ENCODE results near the gene MZB1. TPM values are rescaled to one million over a fixed set of nuclear protein-coding genes. Genes with fewer than 3 reads are reported as not detected.
A peak's percentile ranks its signal among the peaks of the same experiment; 100 is the strongest.

MZB1 gene
- total RNA-seq, 1 donor from 2014 or later: 0.38 TPM

DNA sequence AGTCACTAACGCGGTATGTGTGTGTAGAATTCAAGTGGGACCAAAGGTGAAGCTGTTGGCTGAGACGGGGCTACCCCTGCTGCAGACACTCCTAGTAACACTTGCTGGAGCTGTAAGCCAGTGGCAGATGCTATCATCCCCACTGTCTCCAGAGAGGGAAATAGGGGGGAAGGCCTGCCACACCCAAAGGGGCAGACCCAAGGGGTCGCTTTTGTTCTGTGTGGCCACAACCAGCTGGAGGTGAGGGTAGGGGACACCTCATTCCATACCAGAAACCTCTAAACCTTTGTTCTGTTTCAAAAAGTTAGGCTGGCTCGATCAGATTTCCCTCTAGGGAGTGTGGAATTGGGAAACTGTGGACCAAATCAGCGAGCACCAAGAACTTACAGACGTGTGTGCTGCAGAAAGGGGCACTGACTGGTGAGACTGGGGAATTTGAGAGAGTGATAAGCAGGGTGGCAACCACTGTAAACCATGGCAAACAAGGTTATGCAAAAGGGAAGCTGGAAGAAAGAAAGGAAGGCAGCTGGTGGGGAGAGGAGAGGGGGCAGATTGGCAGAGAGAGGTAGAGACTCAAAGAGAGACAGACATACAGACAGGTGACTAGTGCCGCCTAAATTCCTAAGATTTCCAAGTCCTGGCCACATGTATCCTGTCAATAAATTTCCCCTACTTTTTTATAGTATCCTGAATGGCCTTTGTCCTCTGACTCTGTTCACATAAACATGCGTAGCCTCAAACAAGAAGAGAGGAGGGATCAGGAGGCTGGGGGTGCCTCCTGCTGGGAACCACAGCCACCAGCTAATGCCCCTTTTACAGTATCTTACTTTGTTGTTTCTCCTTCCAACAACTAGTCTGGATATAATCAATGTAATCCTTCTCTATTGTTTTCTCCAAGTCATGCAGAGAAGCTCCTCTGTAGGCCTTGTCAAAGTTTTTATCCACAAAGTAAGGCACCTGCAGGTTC lies 29.8 kb upstream of the MZB1 start:
- Mint-ChIP-seq H3K27me3 (ENCODE audit: unreplicated experiment) (no peaks in the 10 kb centered on the region), H3K27ac (ENCODE audit: unreplicated experiment) (peak overlapping the region; percentile 7), H3K9me3 (ENCODE audit: unreplicated experiment) (no peaks in the 10 kb centered on the region), H3K36me3 (ENCODE audit: low read depth, unreplicated experiment) (peaks cover 30% of the 10 kb centered on the region), H3K4me1 (ENCODE audit: unreplicated experiment) (peaks cover 39% of the 10 kb centered on the region), H3K4me3 (ENCODE audit: unreplicated experiment) (peak overlapping the region; percentile 13)
- DNase-seq (ENCODE audit: low spot score): no peak
- TF ChIP-seq, protein P1, sequence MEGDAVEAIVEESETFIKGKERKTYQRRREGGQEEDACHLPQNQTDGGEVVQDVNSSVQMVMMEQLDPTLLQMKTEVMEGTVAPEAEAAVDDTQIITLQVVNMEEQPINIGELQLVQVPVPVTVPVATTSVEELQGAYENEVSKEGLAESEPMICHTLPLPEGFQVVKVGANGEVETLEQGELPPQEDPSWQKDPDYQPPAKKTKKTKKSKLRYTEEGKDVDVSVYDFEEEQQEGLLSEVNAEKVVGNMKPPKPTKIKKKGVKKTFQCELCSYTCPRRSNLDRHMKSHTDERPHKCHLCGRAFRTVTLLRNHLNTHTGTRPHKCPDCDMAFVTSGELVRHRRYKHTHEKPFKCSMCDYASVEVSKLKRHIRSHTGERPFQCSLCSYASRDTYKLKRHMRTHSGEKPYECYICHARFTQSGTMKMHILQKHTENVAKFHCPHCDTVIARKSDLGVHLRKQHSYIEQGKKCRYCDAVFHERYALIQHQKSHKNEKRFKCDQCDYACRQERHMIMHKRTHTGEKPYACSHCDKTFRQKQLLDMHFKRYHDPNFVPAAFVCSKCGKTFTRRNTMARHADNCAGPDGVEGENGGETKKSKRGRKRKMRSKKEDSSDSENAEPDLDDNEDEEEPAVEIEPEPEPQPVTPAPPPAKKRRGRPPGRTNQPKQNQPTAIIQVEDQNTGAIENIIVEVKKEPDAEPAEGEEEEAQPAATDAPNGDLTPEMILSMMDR (IDR thresholded peaks at IDR 0.05; ENCODE audit: unreplicated experiment): no peak

DNA sequence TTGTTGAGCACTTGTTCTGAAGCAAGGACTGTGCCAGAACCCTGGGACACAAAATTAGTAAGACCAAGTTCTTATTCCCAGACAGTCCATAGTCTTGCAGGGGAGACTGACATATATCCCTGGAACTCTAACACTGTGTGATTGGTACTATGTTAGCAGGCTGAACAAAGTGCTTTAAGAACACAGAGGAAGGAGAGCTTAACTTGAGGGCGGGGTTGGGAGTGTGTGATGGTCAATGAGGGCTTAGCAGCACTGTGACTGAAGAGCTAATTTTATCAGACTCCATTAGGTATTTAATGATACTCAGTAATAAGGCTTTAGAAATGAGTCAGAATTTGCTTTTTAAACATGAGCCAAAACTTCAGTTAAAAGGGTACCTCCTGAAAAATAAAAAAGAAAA lies 29.1 kb upstream of the MZB1 start:
- Mint-ChIP-seq H3K27ac (ENCODE audit: unreplicated experiment) (peak overlapping the region; percentile 25), H3K27me3 (ENCODE audit: unreplicated experiment) (no peaks in the 10 kb centered on the region), H3K4me1 (ENCODE audit: unreplicated experiment) (peaks cover 32% of the 10 kb centered on the region), H3K4me3 (ENCODE audit: unreplicated experiment) (peak overlapping the region; percentile 19), H3K9me3 (ENCODE audit: unreplicated experiment) (no peaks in the 10 kb centered on the region), H3K36me3 (ENCODE audit: low read depth, unreplicated experiment) (peaks cover 34% of the 10 kb centered on the region)
- TF ChIP-seq, protein P1 (IDR thresholded peaks at IDR 0.05; ENCODE audit: unreplicated experiment): no peak
- no peak for DNase-seq (ENCODE audit: low spot score)

DNA sequence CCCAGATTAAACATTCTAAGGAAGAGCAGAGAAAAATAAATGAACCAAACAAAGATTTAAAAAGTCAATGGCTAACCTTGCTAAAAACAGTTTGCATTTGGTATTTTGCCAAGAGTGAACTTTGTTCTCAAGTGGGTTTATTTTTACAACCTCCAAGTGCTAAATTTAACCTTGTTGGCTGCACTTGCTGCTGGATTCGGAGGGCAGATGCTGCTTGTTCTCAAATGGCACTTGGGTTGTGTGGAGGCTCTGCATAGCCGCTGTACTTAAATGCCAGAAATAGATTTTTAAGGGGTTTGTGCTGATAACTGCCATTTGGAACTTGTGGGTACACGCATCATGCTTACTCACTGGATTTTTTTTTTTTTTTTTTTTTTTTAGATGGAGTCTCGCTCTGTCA lies 27.5 kb upstream of the MZB1 start:
- TF ChIP-seq, protein P1 (IDR thresholded peaks at IDR 0.05; ENCODE audit: unreplicated experiment): no peak
- peaks cover 43% of the 10 kb centered on the region for H3K36me3 Mint-ChIP-seq (ENCODE audit: low read depth, unreplicated experiment)
- H3K27me3 Mint-ChIP-seq (ENCODE audit: unreplicated experiment): no peaks in the 10 kb centered on the region
- no peaks in the 10 kb centered on the region for H3K9me3 Mint-ChIP-seq (ENCODE audit: unreplicated experiment)
- peaks cover 22% of the 10 kb centered on the region for H3K4me1 Mint-ChIP-seq (ENCODE audit: unreplicated experiment)
- no peak overlapping the region for H3K4me3 Mint-ChIP-seq (ENCODE audit: unreplicated experiment)
- DNase-seq (ENCODE audit: low spot score): no peak
- H3K27ac Mint-ChIP-seq (ENCODE audit: unreplicated experiment): no peak overlapping the region

DNA sequence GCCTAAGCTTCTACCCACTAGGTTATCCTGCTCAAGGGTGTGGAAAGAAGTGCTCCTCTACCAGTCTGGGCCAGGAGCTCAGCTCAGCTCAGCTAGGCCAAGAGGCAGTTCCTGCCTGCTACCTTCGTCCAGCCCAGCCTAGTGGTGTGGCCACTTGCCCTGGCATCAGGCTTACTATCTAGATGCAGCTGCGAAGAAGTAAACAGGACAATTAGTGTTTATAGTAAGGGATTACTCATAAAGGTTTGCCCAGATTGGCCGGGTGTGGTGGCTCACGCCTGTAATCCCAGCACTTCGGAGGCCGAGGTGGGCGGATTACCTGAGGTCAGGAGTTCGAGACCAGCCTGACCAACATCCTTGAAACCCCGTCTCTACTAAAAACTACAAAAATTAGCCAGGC lies 26.9 kb upstream of the MZB1 start:
- Mint-ChIP-seq H3K4me1 (ENCODE audit: unreplicated experiment) (peaks cover 19% of the 10 kb centered on the region), H3K9me3 (ENCODE audit: unreplicated experiment) (no peaks in the 10 kb centered on the region), H3K27me3 (ENCODE audit: unreplicated experiment) (no peaks in the 10 kb centered on the region), H3K27ac (ENCODE audit: unreplicated experiment) (no peak overlapping the region), H3K4me3 (ENCODE audit: unreplicated experiment) (no peak overlapping the region), H3K36me3 (ENCODE audit: low read depth, unreplicated experiment) (peaks cover 48% of the 10 kb centered on the region)
- DNase-seq (ENCODE audit: low spot score): no peak
- TF ChIP-seq, protein P1 (IDR thresholded peaks at IDR 0.05; ENCODE audit: unreplicated experiment): no peak

DNA sequence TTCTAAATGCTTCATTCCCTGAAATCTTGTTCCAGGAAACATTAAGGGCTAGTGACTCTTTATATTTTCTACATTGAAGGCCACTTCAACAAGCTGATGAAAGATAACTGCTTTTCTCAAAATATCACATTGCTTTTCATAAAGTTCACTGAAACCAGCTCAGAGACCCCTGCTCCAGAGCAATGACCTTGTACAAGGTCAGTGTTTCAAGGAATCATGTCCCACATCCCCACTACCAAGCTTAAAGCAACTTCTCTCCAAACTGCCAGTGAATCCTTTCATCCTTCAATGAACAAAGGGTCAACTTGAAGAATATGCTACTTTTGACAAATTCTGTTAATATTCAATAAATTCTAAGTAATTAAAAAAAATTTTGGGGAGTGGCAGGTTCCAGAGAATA lies 26.2 kb upstream of the MZB1 start:
- Mint-ChIP-seq H3K27me3 (ENCODE audit: unreplicated experiment) (no peaks in the 10 kb centered on the region), H3K9me3 (ENCODE audit: unreplicated experiment) (no peaks in the 10 kb centered on the region), H3K4me1 (ENCODE audit: unreplicated experiment) (peaks cover 19% of the 10 kb centered on the region), H3K27ac (ENCODE audit: unreplicated experiment) (no peak overlapping the region), H3K36me3 (ENCODE audit: low read depth, unreplicated experiment) (peaks cover 54% of the 10 kb centered on the region), H3K4me3 (ENCODE audit: unreplicated experiment) (no peak overlapping the region)
- TF ChIP-seq, protein P1 (IDR thresholded peaks at IDR 0.05; ENCODE audit: unreplicated experiment): no peak
- DNase-seq (ENCODE audit: low spot score): no peak
